Subcutaneous adipose tissue (tissue), 4 donors: ENCODE data around the gene SLC43A2. TPM values are rescaled to one million over a fixed set of nuclear protein-coding genes. Genes with fewer than 3 reads are reported as not detected.

ENCODE experiments used
- total RNA-seq, 4 donors: library from RNA; depleted of rRNA; stranded (reverse); fragments of >200 nt; gene quantifications; one replicate each; pipeline ENCODE4 v1.1.0, GENCODE V29; 2016
- TF ChIP-seq, protein P1 (sequence below): fragments of 450-650 bp; IDR thresholded peaks from one replicate; pipeline ENCODE4 v1.5.1; 2016; ENCODE audit warnings: low read depth, mild to moderate bottlenecking, control low read depth, antibody characterized with exemption, moderate library complexity

The SLC43A2 gene
- total RNA-seq, 4 donors from 2014 or later, result 7.3 to 25.6 (median 16.7) TPM

DNA sequence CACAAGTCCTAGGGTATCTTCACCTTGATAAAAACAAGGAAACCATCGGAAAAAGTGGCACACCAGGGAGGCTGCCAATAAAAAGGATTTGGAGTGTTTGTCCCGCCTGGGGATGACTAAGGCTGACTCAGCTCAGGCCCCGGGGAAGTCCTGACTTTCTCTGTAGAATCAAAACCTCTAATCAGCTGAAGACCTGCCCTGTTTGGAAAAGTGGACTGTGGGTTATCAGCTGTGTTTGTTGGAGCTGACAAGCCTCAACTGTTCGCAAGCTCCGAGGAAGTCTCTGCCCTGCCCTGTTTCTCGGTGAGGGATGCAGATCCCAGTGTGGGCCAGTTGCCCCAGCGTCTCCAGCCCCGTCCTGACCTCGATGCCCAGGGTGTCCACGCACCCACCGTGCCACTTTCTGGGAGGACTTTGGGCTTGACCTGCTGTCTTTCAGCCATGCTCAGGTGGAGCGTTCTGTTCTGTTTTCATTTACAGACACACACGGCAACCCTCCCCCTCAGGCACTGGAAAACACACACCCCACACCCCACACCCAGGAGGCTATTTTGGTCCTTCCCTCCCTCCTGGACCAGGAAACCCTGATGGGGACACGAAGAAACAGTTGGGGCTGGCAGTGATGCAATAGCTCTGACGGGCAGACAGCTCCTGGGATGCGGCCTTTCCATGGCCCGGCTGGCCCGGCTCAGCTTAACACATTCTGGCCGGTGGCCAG is 38.4 kb downstream of the SLC43A2 start:
- TF ChIP-seq, protein P1, sequence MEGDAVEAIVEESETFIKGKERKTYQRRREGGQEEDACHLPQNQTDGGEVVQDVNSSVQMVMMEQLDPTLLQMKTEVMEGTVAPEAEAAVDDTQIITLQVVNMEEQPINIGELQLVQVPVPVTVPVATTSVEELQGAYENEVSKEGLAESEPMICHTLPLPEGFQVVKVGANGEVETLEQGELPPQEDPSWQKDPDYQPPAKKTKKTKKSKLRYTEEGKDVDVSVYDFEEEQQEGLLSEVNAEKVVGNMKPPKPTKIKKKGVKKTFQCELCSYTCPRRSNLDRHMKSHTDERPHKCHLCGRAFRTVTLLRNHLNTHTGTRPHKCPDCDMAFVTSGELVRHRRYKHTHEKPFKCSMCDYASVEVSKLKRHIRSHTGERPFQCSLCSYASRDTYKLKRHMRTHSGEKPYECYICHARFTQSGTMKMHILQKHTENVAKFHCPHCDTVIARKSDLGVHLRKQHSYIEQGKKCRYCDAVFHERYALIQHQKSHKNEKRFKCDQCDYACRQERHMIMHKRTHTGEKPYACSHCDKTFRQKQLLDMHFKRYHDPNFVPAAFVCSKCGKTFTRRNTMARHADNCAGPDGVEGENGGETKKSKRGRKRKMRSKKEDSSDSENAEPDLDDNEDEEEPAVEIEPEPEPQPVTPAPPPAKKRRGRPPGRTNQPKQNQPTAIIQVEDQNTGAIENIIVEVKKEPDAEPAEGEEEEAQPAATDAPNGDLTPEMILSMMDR, result no peak

DNA sequence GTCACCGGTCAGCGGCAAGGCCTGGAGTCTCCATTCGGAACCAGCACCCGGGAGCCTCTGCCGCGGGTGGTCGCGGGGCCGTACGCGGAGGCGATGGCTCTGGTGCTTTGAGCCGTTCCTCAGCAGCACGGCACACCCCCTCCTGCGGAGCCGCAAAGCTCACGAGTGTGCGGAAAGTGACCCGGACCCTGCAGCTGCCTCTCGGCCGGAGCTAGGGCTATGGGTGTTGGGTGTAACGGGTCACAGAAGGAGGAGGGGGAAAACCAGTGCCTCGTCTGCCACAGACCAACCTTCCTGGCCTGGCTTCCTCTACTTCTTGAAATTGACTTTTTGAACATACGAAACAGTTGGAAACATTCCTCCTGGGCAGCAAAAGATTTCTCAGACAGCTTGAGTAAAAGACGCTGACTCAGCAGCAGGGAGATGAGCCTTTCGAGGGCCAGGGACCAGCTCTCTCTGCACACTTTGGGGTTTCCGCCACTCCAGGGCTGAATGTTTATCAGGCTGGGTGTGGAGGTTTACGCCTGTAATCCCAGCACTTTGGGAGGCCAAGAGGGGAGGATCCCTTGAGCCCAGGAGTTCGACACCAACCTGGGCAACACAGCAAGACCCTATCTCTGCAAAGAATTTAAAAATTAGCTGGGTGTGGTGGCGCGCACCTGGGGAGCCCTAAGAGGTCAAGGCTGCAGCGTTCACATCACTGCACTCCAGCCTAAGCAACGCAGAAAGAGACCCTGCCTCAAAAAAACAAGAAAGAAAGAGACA is 39.6 kb downstream of the SLC43A2 start:
- TF ChIP-seq, protein P1, result no peak

DNA sequence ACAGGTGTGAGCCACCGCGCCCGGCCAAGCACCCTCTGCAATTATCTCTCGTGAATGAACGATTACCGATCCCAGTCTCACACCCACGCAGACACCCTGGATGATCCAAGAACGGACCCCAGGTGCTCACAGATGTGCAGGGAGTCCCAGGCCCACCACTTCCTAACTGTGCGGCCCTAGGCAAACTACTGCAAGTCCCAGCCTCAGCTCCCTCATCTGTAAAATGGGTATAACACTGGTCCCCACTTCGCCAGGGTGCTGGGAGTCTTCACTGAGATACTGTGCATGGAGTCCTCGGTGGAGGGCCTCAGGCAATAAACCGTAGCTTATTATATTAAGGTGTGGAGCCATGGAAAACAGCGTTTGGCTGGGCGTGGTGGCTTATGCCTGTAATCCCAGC is 44.5 kb downstream of the SLC43A2 start:
- TF ChIP-seq, protein P1, result no peak

DNA sequence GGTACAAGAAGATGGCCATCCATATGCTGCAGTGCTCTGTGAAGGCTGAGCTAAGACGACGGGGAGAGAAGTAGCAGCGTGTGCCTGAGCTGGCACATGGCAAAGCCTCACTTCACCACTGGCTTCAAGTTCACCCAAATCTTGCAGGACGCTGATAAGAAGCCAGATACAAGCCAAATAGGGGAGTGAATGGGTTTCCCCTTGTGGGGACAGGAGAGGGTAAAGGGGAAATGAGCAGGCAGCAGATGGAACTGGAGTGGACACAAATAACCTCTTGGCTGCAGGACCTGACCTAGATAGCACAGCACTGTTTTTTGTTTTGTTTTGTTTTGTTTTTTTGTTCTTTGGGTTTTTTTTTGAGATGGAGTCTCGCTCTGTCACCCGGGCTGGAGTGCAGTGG is 45.1 kb downstream of the SLC43A2 start:
- TF ChIP-seq, protein P1, result no peak

DNA sequence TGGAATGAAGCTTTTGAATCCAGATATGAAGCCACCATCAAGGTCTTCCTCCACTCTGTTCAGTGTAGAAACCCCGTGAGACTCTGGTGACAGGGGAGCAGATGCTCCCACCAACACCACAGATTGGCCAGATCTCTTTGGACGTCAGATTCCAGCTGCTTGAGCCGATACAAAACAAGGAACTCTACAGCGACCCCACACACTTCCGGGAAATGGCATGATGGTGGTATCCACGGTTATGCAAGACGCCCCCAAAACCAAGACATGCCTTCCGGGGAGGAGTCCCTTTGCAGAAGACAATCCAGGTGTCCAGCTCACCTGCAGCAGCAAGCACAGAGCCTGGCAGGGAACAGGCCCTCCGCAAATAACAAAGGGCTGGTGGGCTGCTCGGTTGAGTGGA is 46.3 kb downstream of the SLC43A2 start:
- TF ChIP-seq, protein P1, result no peak

DNA sequence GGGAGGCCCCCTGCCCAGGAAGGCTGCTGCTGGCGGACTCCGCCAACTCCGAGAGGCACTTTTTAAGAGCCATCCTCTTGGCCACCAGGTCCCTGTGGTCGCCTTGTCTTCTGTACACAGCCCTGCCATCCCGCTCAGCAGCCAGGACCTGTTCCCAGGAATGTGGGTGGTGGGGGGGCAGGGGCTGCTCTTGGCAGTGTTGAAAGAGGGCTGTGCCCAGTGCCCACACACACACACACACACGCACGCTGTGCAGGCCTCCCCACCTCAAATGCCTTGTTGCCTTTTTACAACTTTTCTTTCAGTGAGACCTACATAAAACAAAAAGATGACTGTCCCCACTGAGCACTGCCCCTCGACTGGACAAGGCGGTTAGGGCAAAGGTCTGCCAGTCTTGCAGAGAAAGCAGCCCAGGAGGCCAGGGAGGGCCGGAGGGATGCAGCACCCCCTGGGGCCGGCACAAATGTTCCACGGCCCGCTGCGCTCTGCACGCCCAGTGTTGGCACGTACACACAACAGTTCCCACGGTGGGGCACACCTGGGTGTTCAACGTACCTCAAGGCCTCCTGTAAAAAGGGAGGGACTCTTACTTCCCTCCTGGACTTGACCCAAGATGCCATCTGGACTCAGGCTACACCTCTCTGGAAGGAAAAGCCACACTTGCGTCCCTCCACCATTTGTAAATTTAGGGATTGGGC is 47.5 kb downstream of the SLC43A2 start:
- TF ChIP-seq, protein P1, result no peak

DNA sequence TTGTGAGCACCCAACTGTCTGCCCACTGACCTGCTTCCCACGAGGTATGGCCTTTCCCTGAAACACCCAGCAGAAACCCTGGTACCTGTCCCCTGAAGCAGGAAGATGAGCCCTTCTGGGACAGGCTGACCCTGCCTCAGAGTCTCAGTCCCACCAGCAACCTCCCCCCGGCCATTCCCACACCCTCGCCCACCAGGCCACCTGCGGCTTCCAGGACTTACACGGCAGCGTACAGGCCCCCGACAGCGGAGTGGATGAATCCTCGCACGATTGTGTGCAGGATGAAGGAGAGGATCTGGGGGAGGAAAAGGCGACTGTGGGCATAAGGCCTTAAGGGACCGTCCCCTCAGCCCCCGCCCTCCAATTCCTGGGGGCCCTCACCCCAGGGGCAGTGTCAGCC is 50.6 kb downstream of the SLC43A2 start:
- TF ChIP-seq, protein P1, result no peak
